ENCODE measurements around the gene TTN. TPM values are rescaled to one million over a fixed set of nuclear protein-coding genes. Genes with fewer than 3 reads are reported as not detected.

The TTN gene
- total and polyA plus RNA-seq, 2 donors (not counting 1 experiment from before 2014, with no cell fraction given) = 0.14 to 0.33 TPM

DNA sequence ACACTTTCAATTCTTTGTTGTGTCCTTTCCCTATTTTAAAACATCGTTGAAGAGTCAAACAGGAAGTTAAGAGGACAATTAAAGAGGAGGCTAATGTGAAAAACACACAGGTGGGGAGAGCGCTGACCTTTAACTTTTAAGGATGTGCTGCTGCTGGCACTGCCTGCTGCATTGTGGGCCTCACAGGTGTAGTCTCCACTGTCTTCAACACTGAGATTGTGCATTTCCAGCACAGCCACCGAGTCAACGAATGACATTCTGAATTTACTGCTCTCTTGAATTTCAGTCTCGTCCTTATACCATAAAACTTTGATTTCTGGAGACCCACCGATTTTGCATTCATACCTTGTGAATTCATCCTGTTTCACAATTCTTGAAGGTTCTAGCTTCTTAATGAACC, 91.9 kb downstream of the TTN start:
- no peaks in the 10 kb centered on the region for H3K36me3 ChIP-seq (ENCODE audit: control insufficient read depth, insufficient read depth, low read length)
- TF ChIP-seq, protein P1, sequence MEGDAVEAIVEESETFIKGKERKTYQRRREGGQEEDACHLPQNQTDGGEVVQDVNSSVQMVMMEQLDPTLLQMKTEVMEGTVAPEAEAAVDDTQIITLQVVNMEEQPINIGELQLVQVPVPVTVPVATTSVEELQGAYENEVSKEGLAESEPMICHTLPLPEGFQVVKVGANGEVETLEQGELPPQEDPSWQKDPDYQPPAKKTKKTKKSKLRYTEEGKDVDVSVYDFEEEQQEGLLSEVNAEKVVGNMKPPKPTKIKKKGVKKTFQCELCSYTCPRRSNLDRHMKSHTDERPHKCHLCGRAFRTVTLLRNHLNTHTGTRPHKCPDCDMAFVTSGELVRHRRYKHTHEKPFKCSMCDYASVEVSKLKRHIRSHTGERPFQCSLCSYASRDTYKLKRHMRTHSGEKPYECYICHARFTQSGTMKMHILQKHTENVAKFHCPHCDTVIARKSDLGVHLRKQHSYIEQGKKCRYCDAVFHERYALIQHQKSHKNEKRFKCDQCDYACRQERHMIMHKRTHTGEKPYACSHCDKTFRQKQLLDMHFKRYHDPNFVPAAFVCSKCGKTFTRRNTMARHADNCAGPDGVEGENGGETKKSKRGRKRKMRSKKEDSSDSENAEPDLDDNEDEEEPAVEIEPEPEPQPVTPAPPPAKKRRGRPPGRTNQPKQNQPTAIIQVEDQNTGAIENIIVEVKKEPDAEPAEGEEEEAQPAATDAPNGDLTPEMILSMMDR (conservative IDR thresholded peaks at IDR 0.05 in 1 of 2, IDR thresholded peaks at IDR 0.05 in 1 of 2; ENCODE audit: low read depth in 1 of 2, low read length in 2 of 2) = no peak
- no peak for TF ChIP-seq EZH2 (IDR thresholded peaks at IDR 0.05; ENCODE audit: low read length, missing control alignments)

DNA sequence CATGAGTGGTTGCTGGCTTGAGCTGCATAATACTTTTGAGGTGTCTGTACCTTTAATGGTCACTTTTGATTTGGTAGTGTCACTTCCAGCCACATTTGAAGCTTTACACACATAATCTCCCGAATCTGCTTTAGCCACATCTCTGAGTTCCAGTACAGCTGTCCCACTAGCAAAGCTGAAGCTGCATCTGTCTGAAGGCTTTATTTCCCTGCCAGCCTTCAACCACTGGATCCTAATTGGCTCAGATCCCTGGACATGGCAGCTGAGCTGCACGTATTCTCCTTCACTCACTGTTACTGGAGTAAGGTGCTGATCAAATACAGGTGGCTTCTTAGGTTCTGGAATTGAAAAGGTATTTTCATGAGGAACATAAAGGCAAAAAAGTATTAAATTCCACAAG, 99.7 kb downstream of the TTN start:
- no peak overlapping the region for H3K9ac ChIP-seq (ENCODE audit: insufficient read depth, low read length)
- H3K9me3 ChIP-seq (ENCODE audit: control insufficient read depth, insufficient read depth, low read depth, low read length) = no peaks in the 10 kb centered on the region
- no peak overlapping the region for H3K4me3 ChIP-seq (replicated peaks in 1 of 4; ENCODE audit: control extremely low read depth in 1 of 4, insufficient read depth in 1 of 4, low read depth in 3 of 4, low read length in 4 of 4)
- no peak overlapping the region for H3K27ac ChIP-seq (ENCODE audit: insufficient read depth, low read length)
- no peaks in the 10 kb centered on the region for H3K79me2 ChIP-seq (ENCODE audit: control insufficient read depth, insufficient read depth, low read length)
- TF ChIP-seq EZH2 (IDR thresholded peaks at IDR 0.05; ENCODE audit: low read length, missing control alignments) = no peak
- TF ChIP-seq, protein P1 (conservative IDR thresholded peaks at IDR 0.05 in 1 of 2, IDR thresholded peaks at IDR 0.05 in 1 of 2; ENCODE audit: low read depth in 1 of 2, low read length in 2 of 2) = no peak
- no peak overlapping the region for H3K4me2 ChIP-seq (ENCODE audit: extremely low read depth, insufficient read depth, low read length)
- H3K4me1 ChIP-seq (ENCODE audit: control insufficient read depth, extremely low read depth, insufficient read depth, low read length) = no peaks in the 10 kb centered on the region
- H3K27me3 ChIP-seq (ENCODE audit: control insufficient read depth, insufficient read depth, low read length) = no peaks in the 10 kb centered on the region
- no peak for DNase-seq (ENCODE audit: low read depth in 2 of 2)
- no peak overlapping the region for H2AFZ ChIP-seq (ENCODE audit: low read length)
- no peaks in the 10 kb centered on the region for H4K20me1 ChIP-seq (ENCODE audit: control insufficient read depth, extremely low read depth, insufficient read depth, low read length)
- no peaks in the 10 kb centered on the region for H3K36me3 ChIP-seq (ENCODE audit: control insufficient read depth, insufficient read depth, low read length)

More for the DNA sequence above, 91.9 kb downstream of the TTN start:
- no peak overlapping the region for H3K4me2 ChIP-seq (ENCODE audit: extremely low read depth, insufficient read depth, low read length)
- H3K79me2 ChIP-seq (ENCODE audit: control insufficient read depth, insufficient read depth, low read length) = no peaks in the 10 kb centered on the region
- no peaks in the 10 kb centered on the region for H4K20me1 ChIP-seq (ENCODE audit: control insufficient read depth, extremely low read depth, insufficient read depth, low read length)
- DNase-seq (ENCODE audit: low read depth in 2 of 2) = no peak
- H3K27me3 ChIP-seq (ENCODE audit: control insufficient read depth, insufficient read depth, low read length) = peaks cover 3% of the 10 kb centered on the region
- no peaks in the 10 kb centered on the region for H3K4me1 ChIP-seq (ENCODE audit: control insufficient read depth, extremely low read depth, insufficient read depth, low read length)
- no peaks in the 10 kb centered on the region for H3K9me3 ChIP-seq (ENCODE audit: control insufficient read depth, insufficient read depth, low read depth, low read length)
- H3K4me3 ChIP-seq (replicated peaks in 1 of 4; ENCODE audit: control extremely low read depth in 1 of 4, insufficient read depth in 1 of 4, low read depth in 3 of 4, low read length in 4 of 4) = no peak overlapping the region
- H3K9ac ChIP-seq (ENCODE audit: insufficient read depth, low read length) = no peak overlapping the region
- H3K27ac ChIP-seq (ENCODE audit: insufficient read depth, low read length) = no peak overlapping the region
- H2AFZ ChIP-seq (ENCODE audit: low read length) = no peak overlapping the region

DNA sequence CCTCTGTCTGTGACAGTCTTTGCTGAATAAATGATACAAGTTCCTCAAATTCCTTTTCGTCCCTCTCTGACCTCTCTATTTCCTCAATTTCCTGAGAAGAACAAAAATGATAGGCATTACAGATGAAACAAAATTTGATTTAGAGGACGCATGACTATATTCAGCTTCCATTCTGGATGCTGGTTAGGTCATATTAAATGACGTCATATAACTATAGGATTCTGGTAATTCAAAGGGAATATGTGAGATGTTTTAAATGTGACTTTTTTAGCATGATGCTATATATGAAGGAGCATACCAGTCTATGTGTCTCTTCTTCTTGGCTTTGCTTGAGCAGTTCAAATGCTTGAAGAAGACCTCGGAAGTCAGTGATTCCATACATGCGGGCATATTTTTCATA, 102.3 kb downstream of the TTN start:
- DNase-seq (ENCODE audit: low read depth in 2 of 2) = no peak
- no peak overlapping the region for H3K9ac ChIP-seq (ENCODE audit: insufficient read depth, low read length)
- H3K4me1 ChIP-seq (ENCODE audit: control insufficient read depth, extremely low read depth, insufficient read depth, low read length) = no peaks in the 10 kb centered on the region
- no peaks in the 10 kb centered on the region for H3K27me3 ChIP-seq (ENCODE audit: control insufficient read depth, insufficient read depth, low read length)
- H3K27ac ChIP-seq (ENCODE audit: insufficient read depth, low read length) = no peak overlapping the region
- H3K36me3 ChIP-seq (ENCODE audit: control insufficient read depth, insufficient read depth, low read length) = no peaks in the 10 kb centered on the region
- H3K4me2 ChIP-seq (ENCODE audit: extremely low read depth, insufficient read depth, low read length) = no peak overlapping the region
- H4K20me1 ChIP-seq (ENCODE audit: control insufficient read depth, extremely low read depth, insufficient read depth, low read length) = no peaks in the 10 kb centered on the region
- H3K9me3 ChIP-seq (ENCODE audit: control insufficient read depth, insufficient read depth, low read depth, low read length) = no peaks in the 10 kb centered on the region
- H3K4me3 ChIP-seq (replicated peaks in 1 of 4; ENCODE audit: control extremely low read depth in 1 of 4, insufficient read depth in 1 of 4, low read depth in 3 of 4, low read length in 4 of 4) = no peak overlapping the region
- no peak overlapping the region for H2AFZ ChIP-seq (ENCODE audit: low read length)
- no peaks in the 10 kb centered on the region for H3K79me2 ChIP-seq (ENCODE audit: control insufficient read depth, insufficient read depth, low read length)
- no peak for TF ChIP-seq EZH2 (IDR thresholded peaks at IDR 0.05; ENCODE audit: low read length, missing control alignments)
- TF ChIP-seq, protein P1 (conservative IDR thresholded peaks at IDR 0.05 in 1 of 2, IDR thresholded peaks at IDR 0.05 in 1 of 2; ENCODE audit: low read depth in 1 of 2, low read length in 2 of 2) = no peak

Measured in fibroblast of lung (primary cell).